Lower leg skin (tissue), 4 donors: Measurements from ENCODE around the gene REST. TPM values are rescaled to one million over a fixed set of nuclear protein-coding genes. Genes with fewer than 3 reads are reported as not detected.
"Not testable (repeated sequence)": the region's sequence is repeated elsewhere in the genome, so short reads cannot be mapped to it uniquely, and the experiment has no call there.

Experiments
- DNase-seq, 2 donors: peaks; one replicate each; pipeline ENCODE4 v3.0.0-alpha.2; 2019; ENCODE audit warnings: low spot score in 2 of 2
- H3K4me3 ChIP-seq: fragments of 200-600 bp; sonication (generic); 2 replicates; pipeline ENCODE4 v1.5.1; 2017; ENCODE audit warnings: mild to moderate bottlenecking, low read depth; ENCODE audit not compliant: poor library complexity, severe bottlenecking
- POLR2A ChIP-seq, 2 donors: fragments of 450-650 bp; IDR thresholded peaks; one replicate each; pipeline ENCODE4 v1.6.1; 2016 to 2017; ENCODE audit warnings: antibody characterized with exemption in 2 of 2, mild to moderate bottlenecking in 1 of 2, moderate library complexity in 1 of 2
- WGBS, 2 donors: methylation state at CpG; one replicate each; pipeline ENCODE4 v1.1.5; 2018; 5-methylcytosine and 5-hydroxymethylcytosine counted together
- intact Hi-C: fragments of 100-400 bp; cut with DNase I; formaldehyde crosslinking; loops from one replicate; pipeline ENCODE4 v1.15.0; 2023; ENCODE audit warnings: low total_unique reads
- total RNA-seq, 4 donors: library from RNA; depleted of rRNA; stranded (reverse); fragments of >200 nt; gene quantifications; one replicate each; pipeline ENCODE4 v1.1.0, GENCODE V29; 2016
- TF ChIP-seq, protein P1 (sequence below), 3 donors: fragments of 450-650 bp; IDR thresholded peaks; one replicate each; pipeline ENCODE4 v1.5.1; 2016; ENCODE audit warnings: antibody characterized with exemption in 3 of 3, mild to moderate bottlenecking in 3 of 3, moderate library complexity in 2 of 3

Gene REST
- total RNA-seq, 4 donors from 2014 or later = 29.2 to 48.2 (median 41.7) TPM

DNA sequence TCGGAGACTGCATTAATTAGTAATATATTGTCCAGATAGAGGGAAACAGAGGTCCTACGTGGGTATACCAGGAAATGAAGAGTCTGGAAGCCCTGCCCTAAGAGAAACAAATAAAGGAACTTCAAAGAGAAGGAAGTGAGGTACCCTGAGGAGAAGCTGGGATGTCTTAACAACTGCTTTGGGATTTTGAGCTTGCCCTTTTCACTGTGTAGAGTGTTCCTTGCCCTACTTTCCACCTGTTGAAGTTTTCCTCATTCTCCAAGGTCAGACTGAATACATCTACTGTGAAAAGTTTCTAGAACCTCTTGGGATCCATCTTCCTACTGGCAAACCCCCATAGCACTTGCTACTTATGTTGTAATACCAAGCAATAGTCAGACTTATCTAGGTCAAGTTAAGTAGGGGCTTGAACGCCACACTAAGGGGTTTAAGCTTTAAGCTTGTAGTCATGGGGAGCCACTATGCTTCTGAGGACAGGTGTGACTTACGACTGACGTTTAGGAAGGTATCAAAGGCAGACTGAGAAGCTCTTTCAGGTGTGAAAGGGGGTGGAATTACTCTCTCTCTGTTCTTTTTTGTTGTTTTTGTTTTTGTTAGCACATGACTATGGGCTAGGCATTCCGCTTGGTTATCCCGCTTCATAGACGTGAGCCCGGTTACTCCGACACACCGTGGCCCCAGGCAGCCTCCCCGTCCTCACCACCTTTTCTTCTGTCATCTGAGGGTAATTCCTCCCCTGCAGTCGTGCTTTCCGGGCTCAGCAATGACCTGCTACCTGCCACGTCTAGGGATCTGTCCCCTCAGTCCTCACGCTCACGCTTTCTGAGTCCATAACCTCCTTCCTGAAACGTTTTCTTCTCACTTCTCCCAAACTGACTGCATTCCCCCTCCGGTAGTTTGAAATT is 959 bp upstream of the REST start:
- intact Hi-C loops = no loop called here
- DNase-seq = peak in 1 of 2 donors; percentile 83
- no peak for TF ChIP-seq POLR2A (IDR thresholded peaks at IDR 0.05)
- TF ChIP-seq, protein P1, sequence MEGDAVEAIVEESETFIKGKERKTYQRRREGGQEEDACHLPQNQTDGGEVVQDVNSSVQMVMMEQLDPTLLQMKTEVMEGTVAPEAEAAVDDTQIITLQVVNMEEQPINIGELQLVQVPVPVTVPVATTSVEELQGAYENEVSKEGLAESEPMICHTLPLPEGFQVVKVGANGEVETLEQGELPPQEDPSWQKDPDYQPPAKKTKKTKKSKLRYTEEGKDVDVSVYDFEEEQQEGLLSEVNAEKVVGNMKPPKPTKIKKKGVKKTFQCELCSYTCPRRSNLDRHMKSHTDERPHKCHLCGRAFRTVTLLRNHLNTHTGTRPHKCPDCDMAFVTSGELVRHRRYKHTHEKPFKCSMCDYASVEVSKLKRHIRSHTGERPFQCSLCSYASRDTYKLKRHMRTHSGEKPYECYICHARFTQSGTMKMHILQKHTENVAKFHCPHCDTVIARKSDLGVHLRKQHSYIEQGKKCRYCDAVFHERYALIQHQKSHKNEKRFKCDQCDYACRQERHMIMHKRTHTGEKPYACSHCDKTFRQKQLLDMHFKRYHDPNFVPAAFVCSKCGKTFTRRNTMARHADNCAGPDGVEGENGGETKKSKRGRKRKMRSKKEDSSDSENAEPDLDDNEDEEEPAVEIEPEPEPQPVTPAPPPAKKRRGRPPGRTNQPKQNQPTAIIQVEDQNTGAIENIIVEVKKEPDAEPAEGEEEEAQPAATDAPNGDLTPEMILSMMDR (IDR thresholded peaks at IDR 0.05) = no peak
- no peak overlapping the region for H3K4me3 ChIP-seq
- 20% methylated on average over 19 of the region's 19 CpGs for WGBS, 2 donors

DNA sequence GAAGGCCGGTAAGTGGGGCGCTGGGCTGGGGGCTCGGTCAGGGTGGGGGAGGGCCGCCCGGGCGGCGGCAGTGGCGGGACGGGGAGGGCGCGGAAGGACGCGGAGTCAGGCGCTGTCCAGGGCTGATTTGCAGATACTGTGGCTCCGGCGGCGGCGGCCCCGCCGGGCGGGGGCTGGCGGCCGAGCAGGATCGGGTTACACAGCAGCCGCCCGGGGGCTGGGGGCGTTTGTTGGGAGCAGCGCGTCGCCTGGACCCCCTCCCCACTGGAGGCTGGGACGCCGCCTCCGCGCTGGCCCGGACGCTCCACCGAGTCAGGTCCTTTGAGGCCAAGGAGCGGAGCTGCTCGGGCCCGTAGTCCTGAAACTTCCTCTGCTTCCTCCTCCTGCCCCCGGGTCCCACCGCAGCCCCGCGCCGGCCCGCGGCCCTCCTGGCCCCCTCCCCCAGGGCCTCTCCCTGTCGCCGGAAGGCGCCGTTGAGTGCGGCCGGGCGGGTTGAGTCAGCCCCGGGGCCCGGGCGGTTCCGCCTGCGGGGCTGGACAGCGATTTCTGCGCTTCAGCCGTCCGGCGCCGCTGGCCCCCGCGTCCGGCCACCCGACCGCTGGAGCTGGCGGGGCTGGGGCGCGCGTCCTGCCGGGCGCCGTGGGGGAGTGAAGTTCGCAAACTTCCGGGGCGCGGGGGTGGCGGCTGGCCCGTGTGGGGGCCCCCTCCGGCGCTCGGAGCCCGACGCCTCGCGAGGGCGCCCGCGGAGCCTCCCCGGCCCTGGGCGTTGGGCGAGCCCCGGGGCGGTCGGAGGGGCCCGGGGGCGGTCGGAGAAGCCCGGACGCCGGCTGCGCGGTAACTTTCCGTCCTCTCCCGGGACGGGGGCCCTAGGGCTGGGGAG is 746 bp downstream of the REST start:
- intact Hi-C loops = no loop called here
- peak overlapping the region; percentile 89 for H3K4me3 ChIP-seq
- DNase-seq = peak; percentile 43 to 92
- WGBS, 2 donors = 0 to 2% methylated on average over 34 to 35 of the region's 110 CpGs
- TF ChIP-seq POLR2A (IDR thresholded peaks at IDR 0.05) = no peak
- TF ChIP-seq, protein P1 (IDR thresholded peaks at IDR 0.05) = no peak

DNA sequence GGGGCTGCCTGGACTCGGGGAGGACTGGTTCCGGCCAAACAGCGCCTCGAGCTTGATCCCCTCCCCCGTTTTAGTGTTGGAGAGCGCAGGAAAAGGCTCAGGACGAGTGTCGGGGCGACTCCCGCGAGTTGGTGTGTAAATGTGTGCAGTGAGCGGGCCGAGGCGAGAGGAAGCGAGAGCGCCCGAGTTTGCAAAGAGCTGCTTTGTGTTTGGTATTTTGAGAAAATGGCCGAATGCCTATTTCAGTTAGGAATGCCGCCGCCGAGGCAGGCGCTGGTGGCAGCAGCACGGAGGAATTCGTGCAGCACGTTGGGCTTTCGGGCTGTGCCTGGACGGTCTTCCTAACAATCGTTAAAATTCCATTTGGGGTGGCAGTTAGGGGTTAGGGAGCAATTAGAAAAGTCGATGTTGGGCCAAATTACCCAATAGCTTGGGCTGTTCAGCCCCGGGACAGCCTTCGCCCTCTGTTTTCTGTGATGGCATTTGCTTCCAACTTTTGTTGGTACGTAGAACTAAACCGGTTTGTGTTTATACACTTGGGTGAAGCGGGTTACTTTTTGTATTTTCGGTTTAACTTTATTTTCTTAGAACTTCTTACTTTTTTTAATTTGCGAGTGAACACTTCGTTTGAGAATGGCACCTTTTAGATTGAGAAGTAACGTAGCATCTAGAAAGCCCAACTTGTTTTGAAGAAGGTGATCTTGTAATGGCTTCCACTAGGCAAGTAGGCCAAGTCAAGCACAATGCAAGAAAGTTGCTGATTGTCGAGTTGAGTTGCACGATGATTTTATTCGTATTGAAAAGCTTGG is 1.6 kb downstream of the REST start:
- DNase-seq = peak; percentile 38 to 91
- WGBS, 2 donors = 1% methylated on average over 40 to 41 of the region's 41 CpGs
- intact Hi-C loops = no loop called here

DNA sequence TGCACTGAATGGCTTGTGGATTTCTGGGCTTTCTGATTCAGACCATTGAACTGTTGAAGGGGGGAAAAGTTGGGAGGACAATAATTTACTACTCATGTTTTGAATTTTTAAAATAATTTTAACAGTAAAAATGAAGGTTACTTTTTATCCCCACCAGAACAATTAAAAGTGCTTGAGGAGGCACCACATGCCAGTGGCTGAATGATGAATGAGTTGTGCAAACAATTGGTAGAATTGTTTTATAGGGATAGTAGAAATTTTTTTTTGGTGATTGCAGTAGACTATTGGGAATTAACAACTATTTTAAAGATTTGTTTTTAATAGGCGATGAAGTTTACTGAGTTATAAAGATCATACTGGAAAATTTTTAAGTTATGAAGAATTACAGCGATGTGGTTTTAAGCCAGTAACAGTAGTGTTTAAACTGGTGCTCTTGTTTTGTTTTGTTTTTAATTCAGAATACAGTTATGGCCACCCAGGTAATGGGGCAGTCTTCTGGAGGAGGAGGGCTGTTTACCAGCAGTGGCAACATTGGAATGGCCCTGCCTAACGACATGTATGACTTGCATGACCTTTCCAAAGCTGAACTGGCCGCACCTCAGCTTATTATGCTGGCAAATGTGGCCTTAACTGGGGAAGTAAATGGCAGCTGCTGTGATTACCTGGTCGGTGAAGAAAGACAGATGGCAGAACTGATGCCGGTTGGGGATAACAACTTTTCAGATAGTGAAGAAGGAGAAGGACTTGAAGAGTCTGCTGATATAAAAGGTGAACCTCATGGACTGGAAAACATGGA is 2.7 kb downstream of the REST start:
- no peak overlapping the region for H3K4me3 ChIP-seq
- 48 to 54% methylated on average over 6 of the region's 6 CpGs for WGBS, 2 donors
- intact Hi-C loops = no loop called here
- no peak for TF ChIP-seq POLR2A (IDR thresholded peaks at IDR 0.05)
- DNase-seq = peak in 1 of 2 donors; percentile 76

More for the DNA sequence above, 1.6 kb downstream of the REST start:
- TF ChIP-seq, protein P1 (IDR thresholded peaks at IDR 0.05) = no peak
- TF ChIP-seq POLR2A (IDR thresholded peaks at IDR 0.05) = no peak
- H3K4me3 ChIP-seq = peak overlapping the region; percentile 89

DNA sequence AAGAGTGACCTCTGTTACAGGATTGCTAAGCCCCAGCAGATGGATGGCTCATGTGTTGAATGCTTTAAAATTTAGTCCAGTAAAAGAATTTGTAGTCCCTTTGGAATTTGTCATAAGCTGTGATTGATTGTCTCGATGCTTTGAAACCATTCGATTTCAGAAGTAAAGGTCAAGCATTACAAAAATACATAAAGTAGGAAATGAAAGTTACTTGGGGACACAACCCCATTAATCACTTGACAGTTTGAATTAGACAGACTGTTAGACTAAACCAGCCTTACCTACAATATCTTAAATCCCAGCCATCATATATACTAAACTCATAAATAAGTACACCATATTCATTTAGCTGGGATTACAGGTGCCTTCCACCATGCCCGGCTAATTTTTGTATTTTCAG is 6.6 kb downstream of the REST start:
- TF ChIP-seq, protein P1 (IDR thresholded peaks at IDR 0.05) = no peak
- TF ChIP-seq POLR2A (IDR thresholded peaks at IDR 0.05) = no peak
- DNase-seq = no peak
- no peak overlapping the region for H3K4me3 ChIP-seq
- intact Hi-C loops = no loop called here
- WGBS, 2 donors = 75 to 77% methylated on average over 3 of the region's 3 CpGs

DNA sequence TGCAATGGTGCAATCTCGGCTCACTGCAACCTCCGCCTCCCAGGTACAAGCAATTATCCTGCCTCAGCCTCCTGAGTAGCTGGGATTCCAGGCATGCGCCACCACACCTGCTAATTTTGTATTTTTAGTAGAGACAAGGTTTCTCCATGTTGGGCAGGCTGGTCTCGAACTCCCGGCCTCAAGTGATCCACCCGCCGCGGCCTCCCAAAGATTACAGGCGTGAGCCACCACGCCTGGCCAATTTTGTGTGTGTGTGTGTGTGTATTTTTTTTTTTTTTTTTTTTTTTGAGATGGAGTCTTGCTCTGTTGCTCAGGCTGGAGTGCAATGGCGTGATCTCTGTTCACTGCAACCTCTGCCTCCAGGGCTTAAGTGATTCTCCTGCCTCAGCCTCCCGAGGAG is 7.3 kb downstream of the REST start:
- intact Hi-C loops, H3K4me3 ChIP-seq: not testable (repeated sequence)
- DNase-seq = peak in 1 of 2 donors; percentile 52
- 92 to 97% methylated on average over 12 of the region's 12 CpGs for WGBS, 2 donors
